ENCODE measurements around the gene SENP1. TPM values are rescaled to one million over a fixed set of nuclear protein-coding genes. Genes with fewer than 3 reads are reported as not detected.

The SENP1 gene
- polyA plus RNA-seq, 2 of the 4 experiments (the other 2 are of a cell fraction): 13.9 to 49.3 TPM

DNA sequence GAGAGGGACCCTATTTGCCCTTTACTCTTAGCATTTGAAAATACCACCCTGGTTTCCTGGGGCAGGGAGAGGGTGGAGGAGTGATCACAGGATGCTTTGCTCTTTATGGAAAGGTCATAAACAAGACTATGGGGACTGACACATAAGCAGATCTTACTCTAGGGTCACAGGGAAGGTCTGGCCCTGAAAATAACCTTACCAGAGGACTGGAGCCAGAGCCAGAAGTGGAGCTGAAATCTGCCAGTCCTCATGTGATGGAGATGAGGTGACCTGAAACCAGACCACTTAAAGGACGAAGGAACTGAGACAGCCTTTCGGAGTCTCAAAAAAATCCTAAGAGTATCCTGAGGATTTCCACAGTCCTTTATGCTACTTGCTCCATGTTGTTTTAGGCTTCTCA is 25.6 kb upstream of the SENP1 start:
- WGBS (ENCODE audit: missing lambda C conversion rate): 95% methylated on average over 2 of the region's 2 CpGs
- TF ChIP-seq HDAC2 (IDR thresholded peaks at IDR 0.05) (no peak), REST (IDR thresholded peaks at IDR 0.05) (no peak), RFX5 (IDR thresholded peaks at IDR 0.05) (no peak), FOXS1 (CRISPR knock-in tag; IDR thresholded peaks at IDR 0.05) (no peak), TFCP2L1 (CRISPR knock-in tag; IDR thresholded peaks at IDR 0.05) (no peak), HMGXB4 (CRISPR knock-in tag; IDR thresholded peaks at IDR 0.05; ENCODE audit: borderline replicate concordance) (no peak), NR3C1 (IDR thresholded peaks at IDR 0.05) (no peak), HOXB5 (CRISPR knock-in tag; IDR thresholded peaks at IDR 0.05) (no peak), BHLHE40 (IDR thresholded peaks at IDR 0.05; ENCODE audit: low read depth, low read length) (no peak), TP53 (CRISPR knock-in tag; IDR thresholded peaks at IDR 0.05) (no peak), RCOR1 (IDR thresholded peaks at IDR 0.05; ENCODE audit: low read depth, low read length) (no peak), JUN (IDR thresholded peaks at IDR 0.05) (no peak)
- TF ChIP-seq, protein P1, sequence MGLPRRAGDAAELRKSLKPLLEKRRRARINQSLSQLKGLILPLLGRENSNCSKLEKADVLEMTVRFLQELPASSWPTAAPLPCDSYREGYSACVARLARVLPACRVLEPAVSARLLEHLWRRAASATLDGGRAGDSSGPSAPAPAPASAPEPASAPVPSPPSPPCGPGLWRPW (IDR thresholded peaks at IDR 0.05): no peak
- TF ChIP-seq, protein P2, sequence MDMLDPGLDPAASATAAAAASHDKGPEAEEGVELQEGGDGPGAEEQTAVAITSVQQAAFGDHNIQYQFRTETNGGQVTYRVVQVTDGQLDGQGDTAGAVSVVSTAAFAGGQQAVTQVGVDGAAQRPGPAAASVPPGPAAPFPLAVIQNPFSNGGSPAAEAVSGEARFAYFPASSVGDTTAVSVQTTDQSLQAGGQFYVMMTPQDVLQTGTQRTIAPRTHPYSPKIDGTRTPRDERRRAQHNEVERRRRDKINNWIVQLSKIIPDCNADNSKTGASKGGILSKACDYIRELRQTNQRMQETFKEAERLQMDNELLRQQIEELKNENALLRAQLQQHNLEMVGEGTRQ (IDR thresholded peaks at IDR 0.05): no peak
- TF ChIP-seq, protein P3, sequence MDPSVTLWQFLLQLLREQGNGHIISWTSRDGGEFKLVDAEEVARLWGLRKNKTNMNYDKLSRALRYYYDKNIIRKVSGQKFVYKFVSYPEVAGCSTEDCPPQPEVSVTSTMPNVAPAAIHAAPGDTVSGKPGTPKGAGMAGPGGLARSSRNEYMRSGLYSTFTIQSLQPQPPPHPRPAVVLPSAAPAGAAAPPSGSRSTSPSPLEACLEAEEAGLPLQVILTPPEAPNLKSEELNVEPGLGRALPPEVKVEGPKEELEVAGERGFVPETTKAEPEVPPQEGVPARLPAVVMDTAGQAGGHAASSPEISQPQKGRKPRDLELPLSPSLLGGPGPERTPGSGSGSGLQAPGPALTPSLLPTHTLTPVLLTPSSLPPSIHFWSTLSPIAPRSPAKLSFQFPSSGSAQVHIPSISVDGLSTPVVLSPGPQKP (IDR thresholded peaks at IDR 0.05; ENCODE audit: low read depth, low read length): no peak
- ATAC-seq (no peak), DNase-seq (ENCODE audit: low read depth in 1 of 2, low spot score in 1 of 2) (no peak), FAIRE-seq (no peak)
- H3K4me2 ChIP-seq: no peak overlapping the region
- H3K27ac ChIP-seq: no peak overlapping the region
- H3K9me3 ChIP-seq: no peaks in the 10 kb centered on the region
- no peak overlapping the region for H3K4me3 ChIP-seq
- CTCF ChIA-PET: no interaction called here
- POLR2A ChIA-PET: no interaction called here
- no peaks in the 10 kb centered on the region for H3K4me1 ChIP-seq

DNA sequence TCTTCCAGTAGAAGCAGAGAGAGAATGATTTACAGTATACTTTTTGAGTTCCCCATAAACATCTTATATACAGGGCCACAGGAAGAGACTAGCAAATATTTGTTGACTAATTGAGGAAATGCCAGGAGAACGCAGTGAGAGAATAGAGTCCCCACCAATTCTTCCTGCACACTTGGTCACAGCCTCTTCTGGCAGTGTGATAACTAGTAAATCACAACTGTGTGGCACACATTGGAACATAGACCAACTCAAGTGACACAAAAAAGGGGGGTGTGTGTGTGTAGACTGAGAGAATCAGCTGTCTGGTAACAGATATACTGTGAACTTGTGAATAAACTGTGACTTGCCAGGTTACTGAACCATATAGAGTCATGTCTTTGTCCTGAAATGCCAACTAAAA is 23.5 kb upstream of the SENP1 start:
- DNase-seq (ENCODE audit: low read depth in 1 of 2, low spot score in 1 of 2) (no peak), FAIRE-seq (no peak), ATAC-seq (no peak)
- Histone ChIP-seq H3K9me3 (no peaks in the 10 kb centered on the region), H3K27ac (no peak overlapping the region), H3K4me3 (no peak overlapping the region), H3K4me2 (no peak overlapping the region), H3K4me1 (no peaks in the 10 kb centered on the region)
- ChIA-PET CTCF (no interaction called here), POLR2A (no interaction called here)
- 94% methylated on average over 1 of the region's 1 CpG for WGBS (ENCODE audit: missing lambda C conversion rate)
- TF ChIP-seq HOXB5 (CRISPR knock-in tag; IDR thresholded peaks at IDR 0.05) (no peak), SREBF2 (IDR thresholded peaks at IDR 0.05) (no peak), GATA3 (IDR thresholded peaks at IDR 0.05; ENCODE audit: borderline replicate concordance) (no peak), FOXS1 (CRISPR knock-in tag; IDR thresholded peaks at IDR 0.05) (no peak), MAFK (IDR thresholded peaks at IDR 0.05; ENCODE audit: partially characterized antibody) (no peak), BCL3 (IDR thresholded peaks at IDR 0.05) (no peak), FOSB (CRISPR knock-in tag; IDR thresholded peaks at IDR 0.05) (no peak), HEYL (CRISPR knock-in tag; IDR thresholded peaks at IDR 0.05) (no peak), HOXB13 (CRISPR knock-in tag; IDR thresholded peaks at IDR 0.05; ENCODE audit: low read depth) (no peak), CHD4 (IDR thresholded peaks at IDR 0.05; ENCODE audit: borderline replicate concordance) (no peak)
- TF ChIP-seq, protein P4, sequence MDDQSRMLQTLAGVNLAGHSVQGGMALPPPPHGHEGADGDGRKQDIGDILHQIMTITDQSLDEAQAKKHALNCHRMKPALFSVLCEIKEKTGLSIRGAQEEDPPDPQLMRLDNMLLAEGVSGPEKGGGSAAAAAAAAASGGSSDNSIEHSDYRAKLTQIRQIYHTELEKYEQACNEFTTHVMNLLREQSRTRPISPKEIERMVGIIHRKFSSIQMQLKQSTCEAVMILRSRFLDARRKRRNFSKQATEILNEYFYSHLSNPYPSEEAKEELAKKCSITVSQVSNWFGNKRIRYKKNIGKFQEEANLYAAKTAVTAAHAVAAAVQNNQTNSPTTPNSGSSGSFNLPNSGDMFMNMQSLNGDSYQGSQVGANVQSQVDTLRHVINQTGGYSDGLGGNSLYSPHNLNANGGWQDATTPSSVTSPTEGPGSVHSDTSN (IDR thresholded peaks at IDR 0.05): no peak
- TF ChIP-seq, protein P3 (IDR thresholded peaks at IDR 0.05; ENCODE audit: low read depth, low read length): no peak

Measured in A549 (cell line).